HepG2 (cell line): ENCODE results near the gene EDC3. TPM values are rescaled to one million over a fixed set of nuclear protein-coding genes. Genes with fewer than 3 reads are reported as not detected.

Experiments used
- ATAC-seq: fragments of 200-7000 bp; cut with Tn5 transposase; 3 replicates; pipeline ENCODE4 v1.9.1; 2020; ENCODE audit warnings: mild to moderate bottlenecking, moderate library complexity
- BruUV-seq: library from RNA; stranded (reverse); fragments of 400-500 nt; replicated peaks from 2 replicates; lab custom pipeline; 2021; lab: Mats Ljungman, UMichigan
- CTCF ChIA-PET: fragments of 300-600 bp; formaldehyde crosslinking; extraction: SDS; loops from one replicate; lab custom pipeline; 2021; ENCODE audit warnings: low total read pairs, inconsistent platforms, low intra/inter-chr PET ratio; lab: Yijun Ruan, JAX
- POLR2A ChIA-PET: fragments of 350-600 bp; sonication (Branson Sonifier 250); formaldehyde crosslinking; loops from one replicate; lab custom pipeline; 2020; ENCODE audit warnings: antibody characterized with exemption, inconsistent platforms; lab: Yijun Ruan, JAX
- DNase-seq: peaks from one replicate; pipeline ENCODE4 v3.0.0-alpha.2; 2015; ENCODE audit warnings: low spot score
- FAIRE-seq: peaks from 3 replicates; lab custom pipeline; 2011; peaks lifted over from hg19 to GRCh38; lab: Jason Lieb, UNC
- H2AFZ ChIP-seq: one replicate; pipeline ENCODE4 v1.6.1; 2011; ENCODE audit warnings: low read length, inconsistent platforms
- H3K27ac ChIP-seq: fragments of 300-600 bp; 3 replicates; pipeline ENCODE4 v1.8.0; 2011; ENCODE audit warnings: mixed run types, mild to moderate bottlenecking, mixed read lengths, low read length, inconsistent platforms; ENCODE audit not compliant: insufficient read depth; ENCODE audit errors: extremely low read length
- H3K27me3 ChIP-seq, 2 experiments: fragments of 200-600 bp in 1 of 2; 2 replicates in 1 of 2; 3 replicates in 1 of 2; pipeline versions ENCODE4 v1.6.0 to v1.8.0; 2011; ENCODE audit warnings: low read length in 2 of 2, mild to moderate bottlenecking in 2 of 2, moderate library complexity in 2 of 2, inconsistent platforms in 1 of 2; ENCODE audit not compliant: insufficient read depth in 2 of 2, control insufficient read depth in 1 of 2
- H3K36me3 ChIP-seq, 2 experiments: fragments of 200-600 bp in 1 of 2; replicated peaks in 1 of 2; 2 replicates in 1 of 2; 3 replicates in 1 of 2; pipeline versions ENCODE4 v1.5.1 to v1.8.0; 2011; ENCODE audit warnings: low read length in 2 of 2, inconsistent platforms in 1 of 2; ENCODE audit not compliant: insufficient read depth in 2 of 2, control insufficient read depth in 1 of 2
- H3K4me1 ChIP-seq: 2 replicates; pipeline ENCODE4 v1.5.1; 2012; ENCODE audit warnings: low read length, inconsistent platforms; ENCODE audit not compliant: insufficient read depth
- H3K4me2 ChIP-seq: 2 replicates; pipeline ENCODE4 v1.6.0; 2011; ENCODE audit warnings: low read depth, low read length, inconsistent platforms
- H3K4me3 ChIP-seq, 3 experiments: fragments of 200-600 bp in 1 of 3; sonication (generic), shearing (Covaris generic) in 1 of 3; replicated peaks in 1 of 3; 2 replicates each; pipeline ENCODE4 v1.5.1; 2011 to 2016; ENCODE audit warnings: low read length in 3 of 3, inconsistent platforms in 2 of 3, low read depth in 2 of 3, mild to moderate bottlenecking in 2 of 3, control low read depth in 1 of 3, mixed read lengths in 1 of 3; ENCODE audit not compliant: insufficient read depth in 1 of 3
- H3K79me2 ChIP-seq: one replicate; pipeline ENCODE4 v1.6.1; 2011; ENCODE audit warnings: low read length, inconsistent platforms; ENCODE audit not compliant: insufficient read depth
- H3K9ac ChIP-seq: 2 replicates; pipeline ENCODE4 v1.6.0; 2011; ENCODE audit warnings: mild to moderate bottlenecking, low read depth, low read length, inconsistent platforms; ENCODE audit not compliant: insufficient read depth
- H3K9me3 ChIP-seq: 2 replicates; pipeline ENCODE4 v1.5.1; 2012; ENCODE audit warnings: mild to moderate bottlenecking, low read length
- H4K20me1 ChIP-seq: 2 replicates; pipeline ENCODE4 v1.6.0; 2011; ENCODE audit warnings: inconsistent platforms, mild to moderate bottlenecking, low read length, moderate library complexity; ENCODE audit not compliant: insufficient read depth
- ZNF614 ChIP-seq: IDR thresholded peaks from 2 replicates; pipeline ENCODE4 v1.6.1; 2018; ENCODE audit warnings: missing biosample characterization, missing genetic modification reagents, inconsistent platforms, borderline replicate concordance
- WGBS: methylation state at CpG from one replicate; pipeline ENCODE4 v1.1.6; 2017; ENCODE audit warnings: low lambda C conversion rate; 5-methylcytosine and 5-hydroxymethylcytosine counted together
- in situ Hi-C: cut with HindIII; loops from 2 replicates; pipeline ENCODE4 v1.10.0; 2017; ENCODE audit warnings: low pct_unique_long_range_greater_than_20kb; ENCODE audit not compliant: extremely low pct_ligation_motif_present
- intact Hi-C: fragments of 100-400 bp; cut with micrococcal nuclease; formaldehyde crosslinking; loops from one replicate; pipeline ENCODE4 v1.10.0; 2022; ENCODE audit not compliant: unreplicated experiment
- polyA plus RNA-seq, 8 experiments: library from polyadenylated mRNA; depleted of rRNA in 3 of 8; stranded (reverse) in 7 of 8; unstranded in 1 of 8; fragments of >200 nt; fragmentation: Illumina TruSeq in 4 of 8; extraction: Trizol in 4 of 8; gene quantifications; 2 replicates each; pipeline versions ENCODE4 v1.2.1 to v1.2.3, GENCODE V29; 2011 to 2016; ENCODE audit warnings: low read depth in 4 of 8, missing spikeins in 1 of 8, mixed read lengths in 1 of 8; ENCODE audit not compliant: insufficient read depth in 1 of 8
- total RNA-seq, 5 experiments: library from RNA; depleted of rRNA; stranded (reverse); fragments of >200 nt; fragmentation: Illumina TruSeq; extraction: Trizol; gene quantifications; 2 replicates each; pipeline ENCODE4 v1.2.3, GENCODE V29; 2016; ENCODE audit warnings: low read depth in 1 of 5
- TF ChIP-seq, protein P1 (sequence below): sonication (generic); formaldehyde crosslinking; IDR thresholded peaks from 2 replicates; pipeline ENCODE4 v1.8.0; 2023; ENCODE audit warnings: mild to moderate bottlenecking, missing genetic modification reagents
- TF ChIP-seq, protein P2 (sequence below): sonication (generic); formaldehyde crosslinking; IDR thresholded peaks from 2 replicates; pipeline ENCODE4 v1.8.0; 2022; ENCODE audit warnings: missing genetic modification reagents, mild to moderate bottlenecking, inconsistent platforms, borderline replicate concordance
- TF ChIP-seq, protein P3 (sequence below): sonication (generic); formaldehyde crosslinking; IDR thresholded peaks from 2 replicates; pipeline ENCODE4 v1.9.0; 2021; ENCODE audit warnings: missing genetic modification reagents, mild to moderate bottlenecking, borderline replicate concordance

EDC3 gene
- total and polyA plus RNA-seq, 2 of the 13 experiments (the other 11 are each of a cell fraction or from before 2014, with no cell fraction given) = 17.4 to 32.0 TPM

DNA sequence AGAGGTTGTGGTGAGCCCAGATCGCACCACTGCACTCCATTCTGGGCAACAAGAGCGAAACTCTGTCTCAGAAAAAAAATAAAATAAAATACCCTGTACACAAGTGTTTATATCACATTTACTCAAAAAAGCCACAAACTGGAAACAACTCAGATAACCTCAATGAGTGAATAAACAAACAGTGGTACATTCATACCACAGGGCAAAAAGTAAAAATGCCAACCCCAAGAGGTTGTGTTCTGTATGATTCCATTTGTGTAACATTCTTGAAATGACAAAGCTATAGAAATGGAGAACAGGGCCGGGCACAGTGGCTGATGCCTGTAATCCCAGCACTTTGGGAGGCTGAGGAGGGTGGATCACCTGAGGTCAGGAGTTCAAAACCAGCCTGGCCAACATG lies 12.9 kb downstream of the EDC3 start:
- 96% methylated on average over 3 of the region's 3 CpGs for WGBS
- no peak for ATAC-seq

GRCh38 chr15:74680456-74680855 lies 15.4 kb downstream of the EDC3 start:
- Histone ChIP-seq H3K36me3 (peaks cover 1 to 14% of the 10 kb centered on the region in 2 experiments; a peak in 3 of 5 replicates), H3K9ac (no peak overlapping the region), H4K20me1 (no peaks in the 10 kb centered on the region)
- BruUV-seq = no TSS peak
- in situ Hi-C loops = no loop called here
- FAIRE-seq = no peak
- TF ChIP-seq, protein P1, sequence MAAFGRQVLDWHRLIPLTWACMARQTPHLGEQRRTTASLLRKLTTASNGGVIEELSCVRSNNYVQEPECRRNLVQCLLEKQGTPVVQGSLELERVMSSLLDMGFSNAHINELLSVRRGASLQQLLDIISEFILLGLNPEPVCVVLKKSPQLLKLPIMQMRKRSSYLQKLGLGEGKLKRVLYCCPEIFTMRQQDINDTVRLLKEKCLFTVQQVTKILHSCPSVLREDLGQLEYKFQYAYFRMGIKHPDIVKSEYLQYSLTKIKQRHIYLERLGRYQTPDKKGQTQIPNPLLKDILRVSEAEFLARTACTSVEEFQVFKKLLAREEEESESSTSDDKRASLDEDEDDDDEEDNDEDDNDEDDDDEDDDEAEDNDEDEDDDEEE (CRISPR knock-in tag) = no peak
- no peak for TF ChIP-seq ZNF614 (CRISPR knock-in tag)
- TF ChIP-seq, protein P2, sequence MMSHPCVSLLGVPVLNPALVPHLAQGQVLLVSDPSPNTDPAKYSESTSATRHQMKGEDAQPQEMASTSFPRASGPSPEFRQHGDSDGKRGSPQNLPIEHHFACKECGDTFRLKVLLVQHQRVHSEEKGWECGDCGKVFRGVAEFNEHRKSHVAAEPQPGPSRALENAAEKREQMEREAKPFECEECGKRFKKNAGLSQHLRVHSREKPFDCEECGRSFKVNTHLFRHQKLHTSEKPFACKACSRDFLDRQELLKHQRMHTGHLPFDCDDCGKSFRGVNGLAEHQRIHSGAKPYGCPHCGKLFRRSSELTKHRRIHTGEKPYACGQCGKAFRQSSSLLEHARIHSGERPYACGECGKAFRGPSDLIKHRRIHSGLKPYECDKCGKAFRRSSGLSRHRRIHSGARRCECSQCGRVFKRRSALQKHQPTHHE (CRISPR knock-in tag) = no peak
- TF ChIP-seq, all 625 proteins: peak for 0
- intact Hi-C loops = no loop called here
- Histone ChIP-seq H3K9me3 (peaks cover 8% of the 10 kb centered on the region), H3K79me2 (peaks cover 50% of the 10 kb centered on the region), H3K4me1 (no peaks in the 10 kb centered on the region), H3K4me2 (no peak overlapping the region), H3K27me3 (no peaks in the 10 kb centered on the region; a peak in 1 of 5 replicates), H2AFZ (no peak overlapping the region), H3K27ac (no peak overlapping the region), H3K4me3 (no peak overlapping the region)
- ATAC-seq = no peak
- ChIA-PET CTCF (no interaction called here), POLR2A (no interaction called here)
- 100% methylated on average over 2 of the region's 2 CpGs for WGBS
- DNase-seq = no peak

More for the DNA sequence above, 12.9 kb downstream of the EDC3 start:
- in situ Hi-C loops = no loop called here
- CTCF ChIA-PET = no interaction called here
- H3K9me3 ChIP-seq = peaks cover 8% of the 10 kb centered on the region
- no peak for FAIRE-seq
- TF ChIP-seq, protein P3, sequence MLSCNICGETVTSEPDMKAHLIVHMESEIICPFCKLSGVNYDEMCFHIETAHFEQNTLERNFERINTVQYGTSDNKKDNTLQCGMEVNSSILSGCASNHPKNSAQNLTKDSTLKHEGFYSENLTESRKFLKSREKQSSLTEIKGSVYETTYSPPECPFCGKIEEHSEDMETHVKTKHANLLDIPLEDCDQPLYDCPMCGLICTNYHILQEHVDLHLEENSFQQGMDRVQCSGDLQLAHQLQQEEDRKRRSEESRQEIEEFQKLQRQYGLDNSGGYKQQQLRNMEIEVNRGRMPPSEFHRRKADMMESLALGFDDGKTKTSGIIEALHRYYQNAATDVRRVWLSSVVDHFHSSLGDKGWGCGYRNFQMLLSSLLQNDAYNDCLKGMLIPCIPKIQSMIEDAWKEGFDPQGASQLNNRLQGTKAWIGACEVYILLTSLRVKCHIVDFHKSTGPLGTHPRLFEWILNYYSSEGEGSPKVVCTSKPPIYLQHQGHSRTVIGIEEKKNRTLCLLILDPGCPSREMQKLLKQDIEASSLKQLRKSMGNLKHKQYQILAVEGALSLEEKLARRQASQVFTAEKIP = no peak
- TF ChIP-seq ZNF614 (CRISPR knock-in tag) = no peak
- TF ChIP-seq, all 625 proteins: peak for 0
- Histone ChIP-seq H3K9ac (no peak overlapping the region), H3K4me2 (no peak overlapping the region), H2AFZ (no peak overlapping the region), H3K27me3 (no peaks in the 10 kb centered on the region; a peak in 1 of 5 replicates), H3K27ac (no peak overlapping the region), H3K36me3 (peaks cover 5 to 17% of the 10 kb centered on the region in 2 experiments; a peak in 4 of 5 replicates), H3K4me1 (no peaks in the 10 kb centered on the region), H3K4me3 (no peak overlapping the region), H3K79me2 (peaks cover 43% of the 10 kb centered on the region), H4K20me1 (no peaks in the 10 kb centered on the region)
- intact Hi-C loops = no loop called here
- POLR2A ChIA-PET = no interaction called here
- no TSS peak for BruUV-seq
- no peak for DNase-seq
